GM12801 (cell line): Measurements from ENCODE around the gene PLXNC1.

Experiments used
- TF ChIP-seq, protein P1 (sequence below): IDR thresholded peaks from one replicate; pipeline ENCODE4 v1.5.1; 2011; ENCODE audit warnings: control low read depth; ENCODE audit not compliant: insufficient read length; ENCODE audit errors: extremely low read depth

PLXNC1 gene

DNA sequence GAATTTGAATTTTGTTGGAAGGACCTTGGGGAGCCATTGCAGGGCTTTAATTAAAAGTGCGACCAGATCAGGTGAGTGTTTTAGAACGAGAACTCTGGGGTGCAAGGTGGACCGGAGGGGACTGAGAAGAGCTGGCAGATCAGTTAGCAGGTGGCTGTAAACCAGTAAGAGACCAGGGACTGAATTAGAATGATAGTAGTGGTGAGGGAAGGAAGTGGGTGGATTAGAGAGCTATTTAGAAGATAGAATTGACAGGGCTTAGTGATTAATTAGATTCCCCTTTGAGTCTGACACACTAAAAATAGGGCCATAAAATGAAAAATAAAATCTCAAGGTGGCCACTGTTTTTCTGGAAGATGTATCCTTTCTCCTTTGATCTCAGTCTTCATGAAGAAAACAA is 44.8 kb downstream of the PLXNC1 start:
- TF ChIP-seq, protein P1, sequence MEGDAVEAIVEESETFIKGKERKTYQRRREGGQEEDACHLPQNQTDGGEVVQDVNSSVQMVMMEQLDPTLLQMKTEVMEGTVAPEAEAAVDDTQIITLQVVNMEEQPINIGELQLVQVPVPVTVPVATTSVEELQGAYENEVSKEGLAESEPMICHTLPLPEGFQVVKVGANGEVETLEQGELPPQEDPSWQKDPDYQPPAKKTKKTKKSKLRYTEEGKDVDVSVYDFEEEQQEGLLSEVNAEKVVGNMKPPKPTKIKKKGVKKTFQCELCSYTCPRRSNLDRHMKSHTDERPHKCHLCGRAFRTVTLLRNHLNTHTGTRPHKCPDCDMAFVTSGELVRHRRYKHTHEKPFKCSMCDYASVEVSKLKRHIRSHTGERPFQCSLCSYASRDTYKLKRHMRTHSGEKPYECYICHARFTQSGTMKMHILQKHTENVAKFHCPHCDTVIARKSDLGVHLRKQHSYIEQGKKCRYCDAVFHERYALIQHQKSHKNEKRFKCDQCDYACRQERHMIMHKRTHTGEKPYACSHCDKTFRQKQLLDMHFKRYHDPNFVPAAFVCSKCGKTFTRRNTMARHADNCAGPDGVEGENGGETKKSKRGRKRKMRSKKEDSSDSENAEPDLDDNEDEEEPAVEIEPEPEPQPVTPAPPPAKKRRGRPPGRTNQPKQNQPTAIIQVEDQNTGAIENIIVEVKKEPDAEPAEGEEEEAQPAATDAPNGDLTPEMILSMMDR = no peak

DNA sequence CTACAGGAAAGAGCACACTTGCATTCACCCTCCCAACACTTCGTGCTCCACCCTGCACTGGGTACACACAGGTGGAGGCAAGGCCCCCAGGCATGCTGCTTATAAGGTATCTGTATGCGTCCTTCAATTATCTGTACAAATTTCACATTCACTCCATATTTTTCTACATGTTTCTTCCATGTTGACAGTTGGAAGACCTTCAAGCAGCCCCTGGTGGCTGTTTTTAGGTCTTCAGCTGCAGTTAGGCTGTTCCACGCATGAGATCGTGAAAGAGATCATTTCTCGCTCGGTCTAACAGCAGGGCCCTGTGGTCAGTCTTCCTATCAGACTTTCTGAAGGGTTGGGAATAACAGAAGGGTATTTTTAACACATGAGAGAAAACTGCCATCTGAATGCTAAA is 47.1 kb downstream of the PLXNC1 start:
- TF ChIP-seq, protein P1 = no peak

DNA sequence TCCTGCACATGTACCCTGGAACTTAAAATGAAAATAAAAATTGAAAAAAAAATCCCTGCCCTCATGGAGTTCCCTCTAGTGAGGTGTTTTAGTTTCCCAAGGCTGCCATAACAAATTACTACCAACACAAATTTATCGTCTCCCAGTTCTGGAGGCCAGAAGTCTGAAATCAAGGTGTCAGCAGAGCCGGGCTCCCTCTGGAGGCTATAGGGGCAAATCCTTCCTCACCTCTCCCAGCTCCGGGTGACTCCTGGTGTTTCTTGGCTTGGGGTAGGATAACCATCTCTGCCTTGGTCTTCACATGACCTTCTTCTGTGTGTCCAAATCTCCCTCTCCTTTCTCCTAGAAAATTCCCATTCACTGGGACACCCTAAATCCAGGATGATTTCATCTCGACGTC is 50.1 kb downstream of the PLXNC1 start:
- TF ChIP-seq, protein P1 = no peak

DNA sequence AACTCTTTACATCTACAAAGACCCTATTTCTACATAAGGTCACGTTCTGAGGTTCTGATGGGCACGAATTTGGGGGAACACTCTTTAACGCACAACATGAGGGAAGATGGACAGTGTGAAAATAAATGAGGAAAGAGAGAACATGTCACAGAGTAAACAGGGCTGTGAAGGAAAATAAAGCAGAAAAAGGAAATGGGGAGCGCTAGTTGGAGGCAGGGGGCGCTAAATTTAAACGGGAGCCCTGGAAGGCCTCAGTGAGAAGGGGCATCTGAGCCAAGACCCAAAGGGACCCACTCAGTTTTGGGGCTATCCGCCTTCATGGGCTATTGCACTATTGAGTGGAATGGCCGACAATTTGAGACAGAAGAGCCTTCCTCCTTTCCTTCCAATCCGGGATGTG is 50.5 kb downstream of the PLXNC1 start:
- TF ChIP-seq, protein P1 = no peak

DNA sequence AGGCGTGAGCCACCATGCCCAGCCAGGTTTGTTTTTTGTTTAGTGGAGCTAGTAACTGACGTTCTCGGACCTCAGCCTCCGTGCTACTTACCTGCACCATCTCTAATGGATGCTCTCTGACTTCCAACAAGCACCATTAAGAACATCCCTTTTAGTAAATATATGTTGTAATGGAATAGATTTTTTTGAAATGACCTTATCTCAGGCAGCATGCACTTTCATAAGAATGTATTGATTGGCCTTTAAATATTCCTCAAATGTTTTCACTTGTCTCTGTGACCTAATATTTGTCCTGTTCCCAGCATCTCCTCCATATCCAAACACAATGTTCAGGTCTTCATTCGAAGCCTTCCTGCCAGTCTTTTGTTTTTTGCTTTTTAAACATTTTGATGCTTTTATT is 51.7 kb downstream of the PLXNC1 start:
- TF ChIP-seq, protein P1 = no peak

DNA sequence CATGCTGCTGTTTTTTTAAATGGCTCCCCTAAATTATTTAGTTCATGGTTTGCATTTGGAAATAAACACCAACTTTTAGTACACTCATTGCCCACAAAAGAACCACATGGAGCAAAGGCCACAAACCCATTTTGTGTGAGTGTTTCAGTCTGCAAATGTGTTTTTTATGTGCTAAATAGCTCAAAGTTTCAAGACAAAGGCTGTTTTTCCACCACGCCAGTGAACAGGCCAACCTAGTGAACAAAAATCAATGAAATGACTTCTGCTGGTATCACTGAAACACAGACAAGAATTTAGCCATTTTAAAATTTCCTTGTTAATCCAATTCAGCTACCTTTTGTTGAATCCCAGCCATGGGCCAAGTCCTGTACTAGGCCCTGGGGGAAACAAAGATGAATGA is 52.3 kb downstream of the PLXNC1 start:
- TF ChIP-seq, protein P1 = no peak

DNA sequence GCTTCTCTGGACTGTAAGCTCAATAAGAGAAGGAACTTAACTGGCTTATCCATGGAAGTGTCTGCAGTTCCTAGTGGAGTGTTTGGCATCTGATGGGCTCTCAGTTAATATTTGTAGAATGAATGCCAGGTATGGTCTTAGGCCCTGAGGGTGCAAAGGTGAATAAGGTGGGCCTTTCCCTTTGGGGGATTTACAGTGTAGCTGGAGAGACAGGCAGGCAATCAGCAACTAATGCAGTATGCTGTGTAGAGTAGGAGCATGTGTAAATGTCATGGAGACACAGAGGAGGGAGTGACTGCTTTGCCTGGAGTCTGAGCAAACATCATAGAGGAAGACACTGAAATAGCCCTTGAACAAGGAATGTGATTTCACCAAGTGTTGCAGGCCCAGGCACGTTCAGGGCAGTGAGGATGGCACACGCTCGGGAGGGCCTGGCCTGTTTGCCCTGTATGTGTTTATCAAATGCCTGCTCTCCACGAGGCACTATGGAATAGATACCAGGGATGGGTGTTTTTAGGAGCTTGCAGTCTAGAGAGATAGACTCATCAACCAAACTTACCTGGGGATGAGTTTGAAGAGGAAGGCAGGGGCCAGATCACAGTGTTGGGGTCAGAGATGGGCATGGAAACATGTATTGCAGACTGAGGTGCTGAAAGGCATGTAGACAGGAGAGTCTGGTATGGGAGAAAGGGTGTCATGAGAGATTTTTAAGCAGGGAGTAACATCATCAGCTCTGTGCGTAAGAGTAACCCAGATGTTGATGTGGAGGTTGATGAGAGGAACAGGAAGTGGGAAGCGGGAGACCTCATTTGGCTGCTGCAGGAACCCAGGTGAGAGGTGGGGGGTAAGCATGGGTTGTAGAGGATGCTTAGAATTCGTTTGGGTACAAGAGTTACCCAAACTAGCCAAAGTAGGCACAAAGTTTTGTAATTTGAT is 54.1 kb downstream of the PLXNC1 start:
- TF ChIP-seq, protein P1 = no peak
